ENCODE data around the gene SLC66A2.

SLC66A2 gene

DNA sequence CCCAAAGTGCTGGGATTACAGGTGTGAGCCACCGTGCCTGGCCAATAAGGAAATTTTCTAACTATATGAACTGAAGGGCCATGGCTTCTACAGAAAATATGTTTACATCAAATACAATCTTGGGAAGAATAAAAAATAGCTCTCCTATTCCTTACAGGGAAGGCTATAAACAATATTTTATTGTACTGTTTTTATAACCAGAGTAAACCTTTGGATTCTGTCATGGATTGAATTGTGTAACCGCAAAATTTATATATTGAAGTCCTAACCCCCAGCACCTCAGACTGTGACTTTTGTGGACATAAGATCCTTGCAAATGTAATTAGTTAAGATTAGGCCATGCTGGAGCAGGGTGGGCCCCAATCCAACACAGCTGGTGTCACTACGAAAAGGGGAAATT lies 21.3 kb upstream of the SLC66A2 start:
- no peak for TF ChIP-seq EP300 (IDR thresholded peaks at IDR 0.05; ENCODE audit: borderline replicate concordance)
- TF ChIP-seq, protein P1, sequence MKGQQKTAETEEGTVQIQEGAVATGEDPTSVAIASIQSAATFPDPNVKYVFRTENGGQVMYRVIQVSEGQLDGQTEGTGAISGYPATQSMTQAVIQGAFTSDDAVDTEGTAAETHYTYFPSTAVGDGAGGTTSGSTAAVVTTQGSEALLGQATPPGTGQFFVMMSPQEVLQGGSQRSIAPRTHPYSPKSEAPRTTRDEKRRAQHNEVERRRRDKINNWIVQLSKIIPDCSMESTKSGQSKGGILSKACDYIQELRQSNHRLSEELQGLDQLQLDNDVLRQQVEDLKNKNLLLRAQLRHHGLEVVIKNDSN (IDR thresholded peaks at IDR 0.05) = no peak
- no peak for TF ChIP-seq CREB1 (IDR thresholded peaks at IDR 0.05; ENCODE audit: low read depth)
- TF ChIP-seq TAF1 (IDR thresholded peaks at IDR 0.05; ENCODE audit: low read depth) = no peak
- no peak for TF ChIP-seq YY1 (IDR thresholded peaks at IDR 0.05; ENCODE audit: low read depth)
- TF ChIP-seq TEAD4 (IDR thresholded peaks at IDR 0.05) = no peak
- no peak for TF ChIP-seq RAD21 (IDR thresholded peaks at IDR 0.05; ENCODE audit: low read depth)
- TF ChIP-seq EGR1 (IDR thresholded peaks at IDR 0.05) = no peak
- TF ChIP-seq TCF12 (IDR thresholded peaks at IDR 0.05; ENCODE audit: low read depth) = no peak
- no peak for TF ChIP-seq NFIC (IDR thresholded peaks at IDR 0.05)
- TF ChIP-seq CEBPB (IDR thresholded peaks at IDR 0.05) = no peak
- TF ChIP-seq, protein P2, sequence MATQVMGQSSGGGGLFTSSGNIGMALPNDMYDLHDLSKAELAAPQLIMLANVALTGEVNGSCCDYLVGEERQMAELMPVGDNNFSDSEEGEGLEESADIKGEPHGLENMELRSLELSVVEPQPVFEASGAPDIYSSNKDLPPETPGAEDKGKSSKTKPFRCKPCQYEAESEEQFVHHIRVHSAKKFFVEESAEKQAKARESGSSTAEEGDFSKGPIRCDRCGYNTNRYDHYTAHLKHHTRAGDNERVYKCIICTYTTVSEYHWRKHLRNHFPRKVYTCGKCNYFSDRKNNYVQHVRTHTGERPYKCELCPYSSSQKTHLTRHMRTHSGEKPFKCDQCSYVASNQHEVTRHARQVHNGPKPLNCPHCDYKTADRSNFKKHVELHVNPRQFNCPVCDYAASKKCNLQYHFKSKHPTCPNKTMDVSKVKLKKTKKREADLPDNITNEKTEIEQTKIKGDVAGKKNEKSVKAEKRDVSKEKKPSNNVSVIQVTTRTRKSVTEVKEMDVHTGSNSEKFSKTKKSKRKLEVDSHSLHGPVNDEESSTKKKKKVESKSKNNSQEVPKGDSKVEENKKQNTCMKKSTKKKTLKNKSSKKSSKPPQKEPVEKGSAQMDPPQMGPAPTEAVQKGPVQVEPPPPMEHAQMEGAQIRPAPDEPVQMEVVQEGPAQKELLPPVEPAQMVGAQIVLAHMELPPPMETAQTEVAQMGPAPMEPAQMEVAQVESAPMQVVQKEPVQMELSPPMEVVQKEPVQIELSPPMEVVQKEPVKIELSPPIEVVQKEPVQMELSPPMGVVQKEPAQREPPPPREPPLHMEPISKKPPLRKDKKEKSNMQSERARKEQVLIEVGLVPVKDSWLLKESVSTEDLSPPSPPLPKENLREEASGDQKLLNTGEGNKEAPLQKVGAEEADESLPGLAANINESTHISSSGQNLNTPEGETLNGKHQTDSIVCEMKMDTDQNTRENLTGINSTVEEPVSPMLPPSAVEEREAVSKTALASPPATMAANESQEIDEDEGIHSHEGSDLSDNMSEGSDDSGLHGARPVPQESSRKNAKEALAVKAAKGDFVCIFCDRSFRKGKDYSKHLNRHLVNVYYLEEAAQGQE (IDR thresholded peaks at IDR 0.05; ENCODE audit: low read depth) = no peak
- TF ChIP-seq, protein P3, sequence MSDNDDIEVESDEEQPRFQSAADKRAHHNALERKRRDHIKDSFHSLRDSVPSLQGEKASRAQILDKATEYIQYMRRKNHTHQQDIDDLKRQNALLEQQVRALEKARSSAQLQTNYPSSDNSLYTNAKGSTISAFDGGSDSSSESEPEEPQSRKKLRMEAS (IDR thresholded peaks at IDR 0.05) = no peak
- TF ChIP-seq FOXM1 (IDR thresholded peaks at IDR 0.05; ENCODE audit: borderline replicate concordance, low read depth) = no peak
- TF ChIP-seq ZBTB7A (IDR thresholded peaks at IDR 0.05; ENCODE audit: low read depth) = no peak

DNA sequence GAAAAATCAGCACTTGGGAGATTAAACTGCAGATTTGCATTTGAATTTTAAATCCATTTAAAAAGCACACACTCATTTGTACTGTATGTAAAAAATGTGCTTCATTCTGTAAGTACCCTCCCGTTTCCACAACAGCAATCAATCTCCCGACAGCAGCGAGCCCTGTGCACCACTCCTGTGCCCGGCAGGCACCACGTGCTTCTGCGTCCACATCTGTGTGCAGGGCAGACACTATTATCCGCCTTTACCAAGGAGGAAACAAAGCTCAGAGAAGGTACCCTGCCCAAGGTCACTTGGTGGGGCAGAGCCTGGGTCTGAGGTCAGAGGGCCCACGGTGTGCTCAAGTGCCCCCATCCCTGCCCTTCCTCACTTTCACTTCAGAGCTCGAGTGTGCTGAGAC lies 20.5 kb upstream of the SLC66A2 start:
- TF ChIP-seq, protein P3 (IDR thresholded peaks at IDR 0.05) = no peak
- no peak for TF ChIP-seq TAF1 (IDR thresholded peaks at IDR 0.05; ENCODE audit: low read depth)
- no peak for TF ChIP-seq CEBPB (IDR thresholded peaks at IDR 0.05)
- no peak for TF ChIP-seq EGR1 (IDR thresholded peaks at IDR 0.05)
- TF ChIP-seq, protein P1 (IDR thresholded peaks at IDR 0.05) = no peak
- TF ChIP-seq NFIC (IDR thresholded peaks at IDR 0.05) = no peak
- TF ChIP-seq CREB1 (IDR thresholded peaks at IDR 0.05; ENCODE audit: low read depth) = no peak
- no peak for TF ChIP-seq RAD21 (IDR thresholded peaks at IDR 0.05; ENCODE audit: low read depth)
- TF ChIP-seq TCF12 (IDR thresholded peaks at IDR 0.05; ENCODE audit: low read depth) = no peak

DNA sequence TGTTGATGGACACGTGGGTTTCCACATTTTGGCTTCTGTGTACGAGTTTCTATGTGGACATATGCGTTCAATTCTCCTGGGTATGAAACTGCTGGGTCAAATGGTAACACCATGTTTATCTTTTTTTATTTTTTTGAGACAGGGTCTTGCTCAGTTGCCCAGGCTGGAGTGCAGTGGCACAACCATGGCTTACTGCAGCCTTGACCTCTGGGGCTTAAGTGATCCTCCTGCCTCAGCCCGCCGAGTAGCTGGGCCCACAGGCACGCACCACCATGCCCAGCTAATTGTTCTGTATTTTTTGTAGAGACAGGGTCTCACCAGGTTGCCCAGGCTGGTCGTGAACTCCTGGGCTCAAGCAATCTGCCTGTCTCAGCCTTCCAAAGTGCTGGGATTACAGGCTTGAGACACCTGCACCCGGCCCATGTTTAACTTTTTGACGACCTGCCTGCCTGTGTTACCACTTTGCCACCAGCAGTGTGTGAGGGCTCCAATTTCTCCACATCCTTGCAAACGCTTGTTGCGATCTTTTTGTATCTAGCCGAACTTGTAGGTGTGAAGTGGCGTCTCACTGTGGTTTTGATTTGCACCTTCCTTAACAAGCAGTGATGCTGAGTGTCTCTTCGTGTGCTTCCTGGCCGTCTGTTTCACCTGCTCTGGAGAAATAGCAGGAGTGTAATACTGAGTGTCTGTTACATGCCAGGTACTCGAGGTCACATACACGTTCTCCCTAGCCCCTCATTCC lies 19.9 kb upstream of the SLC66A2 start:
- TF ChIP-seq CEBPB (IDR thresholded peaks at IDR 0.05) (no peak), YY1 (IDR thresholded peaks at IDR 0.05; ENCODE audit: low read depth) (no peak), NFIC (IDR thresholded peaks at IDR 0.05) (no peak)

DNA sequence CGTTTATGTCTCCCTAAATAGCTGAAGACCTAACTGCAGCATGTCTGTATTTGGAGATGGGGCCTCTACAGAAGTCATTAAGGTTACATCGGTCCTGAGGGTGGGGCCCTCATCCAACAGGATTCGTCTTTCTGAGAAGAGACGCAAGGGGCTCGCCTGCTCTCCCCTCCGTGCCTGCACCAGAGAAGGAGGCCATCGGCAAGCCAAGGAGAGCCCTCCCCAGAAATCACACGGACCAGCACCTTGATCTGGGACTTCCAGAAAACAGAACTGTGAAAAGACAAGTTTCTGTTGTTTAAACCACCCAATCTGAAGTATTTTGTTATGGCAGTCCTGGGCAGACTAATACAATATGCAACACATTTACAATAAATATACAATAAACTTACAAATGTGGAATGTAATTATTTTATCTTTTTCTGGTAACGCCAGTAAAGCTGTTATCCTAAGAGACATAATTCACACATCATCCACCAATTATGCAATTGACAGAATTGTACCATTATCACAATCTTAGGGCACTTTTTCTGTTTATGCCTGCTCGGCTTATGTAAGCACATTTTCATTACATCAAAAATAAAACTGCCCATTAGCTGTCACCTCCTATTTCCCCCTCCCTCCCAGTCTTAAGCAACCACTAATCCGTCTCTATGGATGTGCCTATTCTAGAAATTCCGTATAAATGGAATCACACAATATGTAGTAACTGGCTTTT lies 19.1 kb upstream of the SLC66A2 start:
- TF ChIP-seq TAF1 (IDR thresholded peaks at IDR 0.05; ENCODE audit: low read depth) (0 out of 2 replicates have a peak, but pooled peaks have one; percentile 21), ZBTB7A (IDR thresholded peaks at IDR 0.05; ENCODE audit: low read depth) (no peak)

DNA sequence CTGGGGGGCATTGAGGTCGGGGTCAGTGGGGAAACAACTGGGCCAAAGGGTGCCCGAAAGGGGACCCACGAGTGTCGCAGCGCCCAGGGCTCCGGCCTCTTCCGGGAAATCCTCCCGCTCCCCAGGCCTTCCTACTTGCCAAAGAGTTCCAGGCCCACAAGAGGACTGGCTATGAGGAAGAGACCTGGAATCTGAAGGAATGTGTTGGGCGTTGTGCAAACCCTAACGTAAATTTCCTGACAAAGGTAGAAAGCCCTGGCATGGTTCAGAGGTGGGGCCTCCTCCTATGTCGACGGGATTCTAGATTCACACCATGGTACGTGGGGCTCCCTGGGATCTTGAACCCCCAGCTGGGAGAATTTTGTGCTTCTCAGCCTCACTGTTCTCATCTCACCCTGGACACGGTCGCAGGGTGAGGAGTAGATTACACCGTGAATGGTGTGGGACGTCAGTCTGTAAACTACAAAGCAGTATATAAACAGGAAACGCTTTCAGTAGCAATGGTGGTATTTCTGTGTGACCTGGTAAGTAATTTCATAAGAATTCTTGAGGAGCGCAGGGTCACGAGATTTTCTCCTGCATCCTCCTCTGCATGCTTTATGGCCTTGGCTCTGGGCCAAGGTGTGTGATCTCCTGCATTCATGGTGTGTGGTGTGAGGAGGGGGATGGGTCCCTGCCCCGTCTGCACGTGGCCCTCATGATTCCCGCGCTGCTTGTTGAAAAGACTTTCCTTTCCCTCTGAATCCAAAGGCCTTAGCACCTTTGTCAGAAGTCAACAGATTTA lies 13.9 kb upstream of the SLC66A2 start:
- peak; percentile 36; the same call in 1 of the 2 replicates for TF ChIP-seq TAF1 (IDR thresholded peaks at IDR 0.05; ENCODE audit: low read depth)
- no peak for TF ChIP-seq RAD21 (IDR thresholded peaks at IDR 0.05; ENCODE audit: low read depth)
- TF ChIP-seq TEAD4 (IDR thresholded peaks at IDR 0.05) = peak; percentile 62
- no peak for TF ChIP-seq ZBTB7A (IDR thresholded peaks at IDR 0.05; ENCODE audit: low read depth)
- peak; percentile 15; the same call in 1 of the 2 replicates for TF ChIP-seq FOXM1 (IDR thresholded peaks at IDR 0.05; ENCODE audit: borderline replicate concordance, low read depth)
- TF ChIP-seq TCF12 (IDR thresholded peaks at IDR 0.05; ENCODE audit: low read depth) = peak; percentile 31
- TF ChIP-seq, protein P3 (IDR thresholded peaks at IDR 0.05) = peak; percentile 90
- peak; percentile 31; the same call in 1 of the 2 replicates for TF ChIP-seq YY1 (IDR thresholded peaks at IDR 0.05; ENCODE audit: low read depth)
- TF ChIP-seq NFIC (IDR thresholded peaks at IDR 0.05) = peak; percentile 93
- TF ChIP-seq, protein P1 (IDR thresholded peaks at IDR 0.05) = peak; percentile 64; the same call in 1 of the 2 replicates
- peak; percentile 75 for TF ChIP-seq CEBPB (IDR thresholded peaks at IDR 0.05)
- 0 out of 2 replicates have a peak, but pooled peaks have one; percentile 8 for TF ChIP-seq EP300 (IDR thresholded peaks at IDR 0.05; ENCODE audit: borderline replicate concordance)
- no peak for TF ChIP-seq CREB1 (IDR thresholded peaks at IDR 0.05; ENCODE audit: low read depth)
